HEK293T (cell line): Measurements from ENCODE around the gene UBXN11.

Experiments
- BHLHE40 ChIP-seq: fragments of 450-650 bp; IDR thresholded peaks from 2 replicates; pipeline ENCODE4 v1.6.1; 2016; ENCODE audit warnings: mild to moderate bottlenecking, moderate library complexity, borderline replicate concordance
- ELF4 ChIP-seq: fragments of 450-650 bp; IDR thresholded peaks from 2 replicates; pipeline ENCODE4 v1.6.1; 2017; ENCODE audit warnings: antibody characterized with exemption
- FOXA1 ChIP-seq: fragments of 450-650 bp; IDR thresholded peaks from 2 replicates; pipeline ENCODE4 v1.6.1; 2016; ENCODE audit warnings: mild to moderate bottlenecking
- FOXK2 ChIP-seq: fragments of 450-650 bp; IDR thresholded peaks from 2 replicates; pipeline ENCODE4 v1.6.1; 2016; ENCODE audit warnings: mild to moderate bottlenecking
- FOXM1 ChIP-seq: fragments of 450-650 bp; IDR thresholded peaks from 2 replicates; pipeline ENCODE4 v1.6.1; 2017; ENCODE audit warnings: mild to moderate bottlenecking, borderline replicate concordance
- HDGF ChIP-seq: fragments of 450-650 bp; IDR thresholded peaks from 2 replicates; pipeline ENCODE4 v1.6.1; 2017; ENCODE audit warnings: antibody characterized with exemption, borderline replicate concordance
- L3MBTL2 ChIP-seq: fragments of 450-650 bp; conservative IDR thresholded peaks from 2 replicates; pipeline ENCODE4 v1.6.1; 2016; ENCODE audit warnings: mild to moderate bottlenecking
- LEF1 ChIP-seq: fragments of 450-650 bp; IDR thresholded peaks from 2 replicates; pipeline ENCODE4 v1.6.1; 2017; ENCODE audit warnings: mild to moderate bottlenecking, borderline replicate concordance
- NFRKB ChIP-seq: fragments of 450-650 bp; IDR thresholded peaks from 2 replicates; pipeline ENCODE4 v1.6.1; 2016; ENCODE audit warnings: mild to moderate bottlenecking, moderate library complexity
- PKNOX1 ChIP-seq: fragments of 450-650 bp; IDR thresholded peaks from 2 replicates; pipeline ENCODE4 v1.6.1; 2016
- SP1 ChIP-seq: fragments of 450-650 bp; IDR thresholded peaks from 2 replicates; pipeline ENCODE4 v1.6.1; 2017
- SUZ12 ChIP-seq: fragments of 450-650 bp; IDR thresholded peaks from 2 replicates; pipeline ENCODE4 v1.6.1; 2016; ENCODE audit warnings: mild to moderate bottlenecking
- TARDBP ChIP-seq: fragments of 450-650 bp; IDR thresholded peaks from 2 replicates; pipeline ENCODE4 v1.6.1; 2016

DNA sequence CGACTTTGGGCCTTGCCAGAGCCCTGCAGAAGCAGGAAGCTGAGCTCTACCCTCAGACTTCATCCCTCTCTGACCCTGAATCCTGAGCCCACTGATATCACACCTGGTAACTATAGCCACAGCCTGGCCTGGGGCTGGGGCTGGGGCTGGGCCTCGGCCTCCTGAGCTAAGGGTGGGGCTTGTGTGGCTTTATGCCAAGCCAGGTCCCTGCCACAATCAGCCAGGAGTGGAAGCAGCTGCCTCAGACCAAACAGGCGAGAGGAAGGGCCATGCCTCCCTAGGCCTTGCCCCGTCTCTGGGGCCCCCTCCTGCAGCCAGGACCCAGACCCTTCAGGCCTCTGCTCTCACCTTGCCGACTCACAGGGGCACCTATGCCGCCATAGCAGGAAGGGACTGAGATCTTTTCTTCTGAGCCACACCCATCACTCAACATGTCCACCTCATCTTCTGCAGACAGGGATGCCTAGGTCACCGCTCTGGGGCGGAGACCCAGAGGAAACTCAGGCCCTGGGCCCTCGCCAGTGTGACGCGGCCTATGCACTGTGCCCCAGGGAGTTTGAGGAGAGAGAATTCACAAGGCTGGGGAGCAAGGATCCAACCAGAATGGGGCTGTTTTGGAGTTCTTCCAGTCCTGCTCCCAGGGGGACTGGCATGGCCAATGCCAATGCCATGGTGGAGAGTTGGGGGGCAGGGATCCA lies 5.7 kb downstream of the UBXN11 start:
- TF ChIP-seq SP1 (no peak), SUZ12 (no peak), FOXA1 (no peak), NFRKB (no peak), PKNOX1 (no peak), ELF4 (no peak), TARDBP (no peak), HDGF (no peak), FOXM1 (no peak), BHLHE40 (no peak), FOXK2 (no peak), L3MBTL2 (no peak), LEF1 (no peak)
